GM23248 (cell line): ENCODE results near the gene PGBD5.

Experiments used
- EZH2 ChIP-seq: fragments of 200-600 bp; sonication (generic); IDR thresholded peaks from 2 replicates; pipeline ENCODE4 v1.6.1; 2018; ENCODE audit warnings: antibody characterized with exemption, mild to moderate bottlenecking; ENCODE audit not compliant: insufficient read depth, poor library complexity, severe bottlenecking
- EZH2phosphoT487 ChIP-seq: fragments of 200-600 bp; sonication (generic); IDR thresholded peaks from 2 replicates; pipeline ENCODE4 v1.6.1; 2018; ENCODE audit warnings: antibody characterized with exemption, moderate library complexity, mild to moderate bottlenecking, low read depth; ENCODE audit not compliant: insufficient read depth

GRCh38 chr1:230350208-230350921 lies 75.8 kb downstream of the PGBD5 start:
- TF ChIP-seq EZH2 = no peak
- no peak for TF ChIP-seq EZH2phosphoT487
